NCI-H2081 treated with DMSO at 0.1 percent for 48 hours (cell line): Measurements from ENCODE around the gene POC1B.

Source experiments
- DNase-seq: peaks from one replicate; lab custom pipeline; 2025; lab: John Stamatoyannopoulos, UW

The POC1B gene

DNA sequence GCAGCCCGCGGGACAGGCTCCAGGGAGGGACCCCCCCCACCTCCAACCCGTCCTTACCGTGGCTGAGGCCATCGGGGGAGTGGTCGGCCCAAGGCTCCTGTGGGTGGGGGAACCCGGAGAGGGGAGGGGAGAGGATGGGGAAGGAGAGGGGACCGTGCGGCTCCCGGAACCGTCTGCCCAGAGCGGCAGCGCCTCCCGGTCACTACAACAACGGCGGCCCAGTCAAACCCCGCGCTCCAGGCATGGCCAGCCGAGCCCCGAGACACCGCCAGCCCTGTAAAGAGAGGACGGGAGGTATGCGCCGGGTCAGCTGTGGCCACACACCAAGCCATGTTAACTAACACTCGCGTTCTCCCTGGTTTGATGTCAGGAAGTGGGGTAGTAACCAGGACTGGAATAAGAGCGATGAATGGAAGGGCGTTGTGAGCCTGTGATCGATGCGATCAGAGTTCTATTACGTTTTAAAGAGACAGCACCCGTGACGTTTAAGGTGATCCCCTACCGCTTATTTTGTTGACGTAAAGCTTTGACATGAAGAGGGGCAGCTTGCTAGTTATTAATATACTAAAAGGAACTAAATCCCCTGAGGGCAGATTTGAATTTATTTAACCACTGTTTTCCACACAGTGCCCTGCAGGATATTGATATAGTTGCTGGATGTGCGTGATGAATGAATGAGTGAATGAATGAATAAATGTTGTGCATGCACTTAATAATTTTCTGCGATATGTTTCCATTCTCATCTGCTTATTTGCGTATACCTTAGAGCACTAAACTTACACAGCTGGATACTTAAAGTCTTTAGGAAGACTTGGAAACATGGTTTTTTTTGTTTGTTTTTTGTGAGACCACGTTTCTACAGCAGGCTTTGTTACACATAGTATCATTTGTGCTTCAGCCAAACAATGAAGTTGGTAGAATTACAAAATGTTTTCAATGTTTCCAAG lies at the start of gene POC1B:
Gene POC1B (minus strand): TSS at position 224 of the 947 bp plus-strand sequence. CDS start 152 bp downstream, at position 72.
- peak; percentile 62 for DNase-seq

DNA sequence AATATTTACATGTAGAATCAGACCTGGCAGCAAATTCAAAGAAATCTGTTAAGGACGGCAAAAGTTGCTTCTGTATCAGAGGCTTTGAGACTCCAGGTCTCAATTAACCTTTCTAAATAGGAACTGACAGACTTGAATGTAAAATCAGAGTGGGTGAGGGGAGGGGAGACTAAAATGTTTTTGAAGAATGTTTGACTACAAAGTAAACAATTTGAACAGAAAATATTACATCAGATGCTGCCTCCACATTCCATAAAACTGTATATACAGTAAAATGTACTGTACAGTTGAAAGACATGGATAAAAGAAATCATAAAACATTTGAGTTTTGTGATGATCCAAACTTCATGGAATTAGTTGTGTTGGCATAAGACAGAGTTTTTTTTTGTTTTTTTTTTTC lies 49.5 kb upstream of the POC1B start:
- no peak for DNase-seq

DNA sequence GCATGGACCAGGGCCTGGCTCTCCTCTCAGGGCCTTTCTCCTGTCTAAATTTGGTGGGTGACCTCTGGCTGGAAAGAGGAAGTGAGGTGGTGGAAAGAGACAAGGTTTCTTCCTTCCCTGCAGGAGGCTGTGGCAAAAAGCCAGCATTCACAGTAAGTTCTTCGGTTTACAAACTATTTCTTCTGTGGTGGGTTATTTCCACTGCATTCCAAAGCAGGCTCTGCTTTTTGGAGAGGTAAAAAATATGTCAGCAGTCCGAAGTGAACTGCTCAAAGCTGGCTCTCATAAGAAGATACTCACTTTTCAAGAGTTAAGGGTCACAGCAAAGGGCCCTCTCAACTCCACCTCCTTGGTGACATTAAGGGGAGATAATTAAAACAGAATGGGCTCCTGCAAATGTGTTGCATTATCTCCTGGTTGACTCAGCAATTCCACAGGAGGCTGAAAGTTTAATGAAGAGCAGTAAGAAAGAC lies 48.9 kb upstream of the POC1B start:
- no peak for DNase-seq

DNA sequence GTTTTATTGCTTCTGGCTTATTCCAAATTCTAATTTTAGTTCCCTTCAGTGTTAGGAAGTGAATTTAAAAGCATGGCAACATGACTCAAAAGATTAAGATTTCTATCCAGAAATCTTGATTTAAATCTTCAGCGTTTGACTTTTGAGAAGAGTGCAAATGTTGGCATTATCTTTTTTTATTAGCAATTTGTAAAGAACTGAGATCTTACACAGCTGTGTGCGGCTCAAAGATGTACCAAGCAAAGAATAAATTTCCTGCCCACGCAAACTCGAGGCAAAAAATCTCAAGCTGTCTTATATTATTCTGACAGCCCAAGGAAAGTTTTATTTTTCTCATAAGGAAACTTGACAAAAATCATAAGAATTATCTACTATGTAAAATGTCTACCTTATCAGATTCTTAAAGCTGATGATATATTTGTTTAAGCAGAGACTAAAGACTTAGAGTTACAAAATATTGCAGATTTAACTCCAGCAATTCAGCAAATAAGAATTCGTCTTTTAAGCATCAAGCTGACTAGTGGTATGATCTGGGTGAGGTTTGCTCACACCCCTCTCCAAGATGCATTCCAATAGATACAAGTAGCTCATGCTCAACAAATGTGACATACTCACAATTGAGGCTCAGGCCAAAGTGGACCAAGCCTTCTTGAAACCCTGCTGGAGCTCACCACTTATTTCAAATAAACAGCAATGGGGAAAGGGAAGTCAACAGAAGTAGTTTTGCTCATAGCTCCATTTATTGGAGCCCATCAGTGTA lies 47.4 kb upstream of the POC1B start:
- no peak for DNase-seq

DNA sequence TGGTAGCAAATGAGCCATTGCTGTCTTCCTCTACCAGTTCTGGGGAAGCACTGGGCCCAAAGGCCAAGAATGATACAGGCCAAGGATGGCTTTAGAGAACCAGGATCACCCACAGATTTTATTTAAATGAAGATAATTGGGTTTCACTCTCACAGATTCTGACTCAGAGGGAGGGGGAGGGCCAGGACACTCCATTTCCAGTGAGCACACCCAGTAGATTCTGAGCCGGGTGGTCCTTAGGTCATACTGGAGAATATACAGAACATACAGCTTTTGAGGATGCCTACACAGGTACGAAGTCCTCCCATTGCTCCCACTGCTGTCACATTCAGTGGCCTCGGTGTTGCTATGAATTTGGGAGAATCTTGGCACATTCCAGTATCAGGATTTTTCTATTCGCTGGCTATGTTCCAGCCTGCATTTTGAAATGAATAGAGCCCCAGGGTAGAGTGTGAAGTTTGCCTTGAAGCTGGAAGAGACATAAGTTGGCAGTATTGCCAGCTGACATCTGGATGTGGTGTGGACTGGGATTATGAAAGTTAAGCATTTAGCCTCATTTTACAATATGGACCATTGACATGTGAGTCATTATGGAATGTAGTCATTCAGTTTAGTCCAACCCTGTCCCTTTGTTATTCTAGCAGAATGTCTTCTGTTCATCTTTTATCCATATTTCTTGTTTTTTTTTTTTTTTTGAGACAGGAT lies 45.8 kb upstream of the POC1B start:
- DNase-seq = no peak

DNA sequence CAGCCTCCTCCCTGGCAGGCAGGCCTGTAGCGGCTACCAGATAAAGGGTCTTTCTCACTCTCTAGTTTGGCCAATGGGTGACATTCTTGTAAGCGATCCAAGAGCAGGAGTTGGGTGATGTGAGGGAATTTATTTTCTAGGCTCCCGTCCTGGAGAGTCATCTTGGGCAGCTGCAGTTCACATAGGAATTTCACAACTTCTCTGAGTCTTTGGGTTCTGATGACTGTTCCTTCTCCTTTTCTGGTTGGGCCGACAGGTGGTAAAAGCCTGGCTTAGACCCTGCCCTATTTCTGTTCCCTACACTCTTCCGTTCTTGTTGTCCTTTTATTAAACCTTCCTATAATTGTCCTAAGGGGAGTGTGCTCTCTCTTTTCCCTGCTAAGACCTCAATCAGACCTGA lies 42.6 kb upstream of the POC1B start:
- DNase-seq = no peak

DNA sequence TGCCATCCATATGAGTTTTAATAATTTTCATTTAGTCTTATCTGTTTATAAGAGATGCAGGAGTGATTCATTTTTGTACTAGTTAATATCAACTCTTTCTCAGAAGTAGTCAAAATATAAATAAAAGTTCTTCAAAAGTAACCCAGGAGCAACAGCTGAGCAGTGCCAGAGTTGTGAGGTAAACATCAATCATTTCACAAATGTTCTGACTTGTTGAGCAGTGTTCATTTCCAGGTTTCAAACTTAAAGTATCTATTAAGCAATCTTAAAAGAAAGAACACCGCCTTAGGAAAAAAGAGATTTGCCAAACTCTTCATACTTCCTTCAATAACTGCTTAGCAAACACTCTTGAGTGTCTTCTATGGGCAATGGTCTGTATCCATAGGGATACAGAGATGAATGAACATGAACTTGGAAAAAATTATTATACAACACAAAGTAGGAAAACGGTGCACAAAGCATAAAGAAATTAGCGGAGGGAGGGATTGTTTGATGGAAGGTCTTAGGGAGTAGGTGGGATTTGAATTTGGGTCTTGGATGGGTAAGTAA lies 41.9 kb upstream of the POC1B start:
- DNase-seq = no peak

DNA sequence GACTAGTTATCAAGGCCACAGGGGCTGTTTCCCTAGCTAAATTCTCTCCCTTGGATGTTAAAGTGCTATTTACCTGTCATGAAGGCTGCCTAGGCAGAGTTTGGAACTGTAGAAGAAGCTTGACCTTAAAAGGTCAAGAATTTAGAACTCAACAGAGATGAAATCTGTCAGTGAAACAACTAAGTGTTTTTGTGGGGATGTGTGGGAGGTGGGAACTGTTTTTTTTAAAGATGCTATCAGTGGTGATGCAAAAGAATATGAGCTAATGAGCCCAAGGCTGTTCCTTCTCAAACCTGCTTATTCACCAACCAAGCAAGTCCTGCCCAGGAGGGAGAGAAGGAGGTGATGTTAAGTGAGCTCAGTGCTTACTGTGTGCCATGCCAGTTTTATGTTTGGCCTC lies 40.8 kb upstream of the POC1B start:
- no peak for DNase-seq

DNA sequence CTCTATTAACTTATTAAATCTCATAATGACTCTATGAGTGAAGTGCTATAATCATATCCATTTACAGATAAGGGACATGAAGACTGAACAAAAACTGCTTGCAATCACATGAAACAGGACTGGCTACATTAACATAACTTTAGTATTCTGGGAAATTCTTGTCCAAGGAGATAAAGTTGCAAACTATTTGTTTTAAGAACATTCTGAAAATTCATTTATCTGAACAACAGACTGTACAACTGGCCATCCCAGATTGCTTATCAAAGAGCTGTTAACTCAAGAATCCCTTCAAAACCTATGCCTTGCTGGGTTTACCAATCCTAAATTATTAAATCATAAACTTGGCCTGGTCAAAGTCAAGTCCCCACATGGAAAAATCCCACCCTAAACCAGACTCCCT lies 39.2 kb upstream of the POC1B start:
- no peak for DNase-seq

DNA sequence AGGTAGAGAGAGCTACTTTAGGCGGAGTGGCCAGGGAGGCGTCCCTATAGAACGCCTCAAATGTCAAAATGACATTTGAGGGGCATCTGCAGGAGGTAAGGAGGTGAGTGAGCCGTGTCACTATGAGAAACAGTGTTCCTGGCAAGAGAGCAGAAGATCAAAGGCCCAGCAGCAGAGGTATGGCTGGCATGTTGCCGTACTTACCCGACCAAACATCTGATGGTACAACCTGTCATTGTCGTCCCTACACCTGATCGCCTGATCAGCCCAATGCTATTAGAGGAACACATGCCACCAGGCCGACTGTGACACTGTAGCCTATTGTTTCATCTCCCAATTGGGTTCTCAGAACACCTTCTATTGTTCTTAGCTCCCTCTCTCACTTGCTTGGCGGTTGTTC lies 33.9 kb upstream of the POC1B start:
- no peak for DNase-seq

DNA sequence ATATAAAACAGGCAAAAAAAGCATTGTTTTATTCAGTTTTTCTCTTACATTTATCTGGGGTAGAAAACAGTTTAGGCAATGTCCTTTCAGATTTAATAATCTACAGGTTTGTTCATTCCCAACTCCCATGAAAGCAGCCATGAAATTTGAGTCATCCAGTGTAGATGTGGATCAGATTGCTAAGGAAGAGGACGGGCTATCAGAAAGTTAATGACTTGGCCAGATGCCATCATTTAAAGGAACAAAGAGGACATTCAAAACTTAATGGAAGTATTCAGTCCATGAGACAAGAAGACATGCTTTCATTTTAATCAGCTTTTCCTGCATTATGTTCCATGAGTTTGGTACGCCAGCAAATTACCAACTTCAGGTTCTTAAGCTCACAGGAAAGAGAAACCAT lies 31.1 kb upstream of the POC1B start:
- DNase-seq = no peak

DNA sequence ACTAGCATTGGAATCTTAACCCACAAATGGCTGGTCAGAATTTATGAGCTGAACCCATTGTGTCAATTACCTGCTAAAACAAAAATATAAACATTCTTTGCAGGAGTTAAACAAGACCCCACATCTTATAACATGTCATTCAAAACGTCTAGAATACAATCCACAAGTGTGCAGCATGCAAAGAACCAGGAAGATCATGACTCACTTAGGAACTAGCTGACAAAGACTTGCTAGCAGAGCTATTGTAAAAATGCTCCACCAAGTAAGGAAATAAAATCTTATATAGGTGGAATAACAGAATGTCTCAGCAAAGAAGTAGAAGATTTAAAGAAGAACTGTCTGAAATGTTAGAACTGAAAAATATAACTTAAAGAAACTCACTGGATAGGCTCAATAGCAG lies 26.5 kb upstream of the POC1B start:
- no peak for DNase-seq

DNA sequence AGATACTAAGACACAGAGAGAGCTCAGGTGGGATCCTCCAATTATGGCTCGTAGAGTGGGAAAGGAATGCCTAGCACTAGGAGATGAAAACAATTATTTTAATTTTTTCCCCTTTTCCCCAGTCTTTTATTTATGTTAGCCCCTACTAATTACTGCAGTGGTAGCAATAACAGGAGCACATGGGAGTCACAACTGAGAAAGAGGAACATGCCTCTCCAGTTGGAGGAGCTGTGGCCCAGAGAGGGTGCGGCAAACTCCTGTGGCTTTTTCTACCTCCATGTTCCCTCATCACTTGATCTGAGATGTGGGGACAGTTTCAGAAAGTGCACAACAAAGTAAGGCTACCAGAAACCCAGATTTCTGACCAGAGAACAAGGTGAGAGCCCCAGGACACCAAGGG lies 25.9 kb upstream of the POC1B start:
- no peak for DNase-seq

DNA sequence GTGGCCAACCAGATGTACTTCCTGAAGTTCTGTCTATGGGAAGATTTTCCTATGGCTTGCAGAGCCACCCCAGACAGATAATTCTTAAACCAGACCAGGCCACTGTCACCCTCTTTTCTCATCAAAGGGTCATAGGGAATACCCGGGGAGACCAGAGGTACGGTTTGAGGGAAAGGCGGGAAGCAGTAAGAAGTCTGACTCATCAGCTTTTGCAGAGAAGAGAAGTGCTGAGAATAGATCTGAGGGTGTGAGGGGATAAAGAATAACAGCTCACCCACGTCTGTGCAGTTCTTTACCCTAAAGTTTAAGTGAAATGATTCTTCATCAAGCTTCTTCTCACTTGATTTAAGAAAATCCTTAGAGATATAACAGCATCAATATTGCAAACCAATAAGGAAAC lies 21.3 kb upstream of the POC1B start:
- DNase-seq = no peak

DNA sequence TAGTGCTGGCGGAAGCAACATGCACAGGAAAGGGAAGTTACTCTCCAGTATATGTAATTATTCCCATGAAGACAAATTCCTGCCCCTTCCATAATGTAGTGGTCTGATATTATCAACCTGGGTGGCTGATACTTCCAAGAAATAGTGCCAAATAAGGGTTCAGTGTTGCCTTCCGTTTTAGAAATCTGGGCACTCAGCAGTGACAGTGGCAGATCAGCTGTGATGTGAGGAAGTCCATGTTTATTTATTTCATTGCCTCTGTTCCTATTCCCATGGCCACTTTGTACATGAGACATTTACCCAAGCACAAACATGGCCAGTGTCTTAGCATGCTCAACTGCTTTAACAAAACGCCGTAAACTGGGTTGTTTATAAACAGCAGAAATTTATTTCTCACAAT lies 20.3 kb upstream of the POC1B start:
- no peak for DNase-seq

DNA sequence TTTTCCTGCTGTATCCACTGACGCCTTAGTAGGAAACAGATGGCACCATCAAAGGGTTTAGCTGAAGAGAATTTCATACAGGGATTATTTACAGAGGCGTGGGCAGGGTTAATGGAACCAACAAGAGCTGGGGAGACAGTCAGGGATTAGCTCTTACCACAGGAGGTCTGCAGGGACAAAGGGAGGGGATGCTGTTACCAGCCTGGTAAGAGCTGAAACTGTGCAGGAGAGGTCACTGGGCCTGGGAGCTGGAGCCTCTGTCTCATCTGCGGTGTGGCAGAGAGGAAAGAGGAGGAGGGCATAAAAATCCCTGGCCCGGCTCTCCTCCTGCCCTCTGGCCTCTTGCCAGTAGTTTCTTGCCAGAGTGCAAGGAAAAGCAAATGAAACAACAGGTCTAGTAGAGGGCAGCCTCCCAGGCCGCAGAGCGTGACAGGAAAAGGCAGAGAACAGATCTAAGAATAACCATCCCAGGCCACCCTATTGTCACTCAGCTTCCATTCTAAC lies 18.9 kb upstream of the POC1B start:
- DNase-seq = no peak

DNA sequence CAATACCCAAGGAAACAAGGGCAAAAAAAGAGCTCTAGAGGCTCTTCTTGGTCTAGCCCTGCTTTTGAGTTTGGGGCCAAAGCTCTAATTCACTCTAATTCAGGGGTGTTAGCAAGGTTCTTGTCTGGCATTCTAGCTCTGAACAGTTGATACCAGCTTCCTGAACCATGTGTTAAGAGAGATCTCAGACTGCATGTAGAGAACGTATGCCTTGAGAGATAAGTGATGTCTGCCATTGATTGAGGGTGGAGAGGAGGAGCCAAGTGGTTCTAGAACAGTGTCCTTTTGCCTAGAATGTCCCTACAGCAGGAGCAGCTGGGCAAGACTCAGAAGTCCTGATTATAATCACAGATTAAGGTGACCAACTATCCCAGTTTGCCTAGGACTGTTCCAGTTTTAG lies 18.2 kb upstream of the POC1B start:
- DNase-seq = no peak

DNA sequence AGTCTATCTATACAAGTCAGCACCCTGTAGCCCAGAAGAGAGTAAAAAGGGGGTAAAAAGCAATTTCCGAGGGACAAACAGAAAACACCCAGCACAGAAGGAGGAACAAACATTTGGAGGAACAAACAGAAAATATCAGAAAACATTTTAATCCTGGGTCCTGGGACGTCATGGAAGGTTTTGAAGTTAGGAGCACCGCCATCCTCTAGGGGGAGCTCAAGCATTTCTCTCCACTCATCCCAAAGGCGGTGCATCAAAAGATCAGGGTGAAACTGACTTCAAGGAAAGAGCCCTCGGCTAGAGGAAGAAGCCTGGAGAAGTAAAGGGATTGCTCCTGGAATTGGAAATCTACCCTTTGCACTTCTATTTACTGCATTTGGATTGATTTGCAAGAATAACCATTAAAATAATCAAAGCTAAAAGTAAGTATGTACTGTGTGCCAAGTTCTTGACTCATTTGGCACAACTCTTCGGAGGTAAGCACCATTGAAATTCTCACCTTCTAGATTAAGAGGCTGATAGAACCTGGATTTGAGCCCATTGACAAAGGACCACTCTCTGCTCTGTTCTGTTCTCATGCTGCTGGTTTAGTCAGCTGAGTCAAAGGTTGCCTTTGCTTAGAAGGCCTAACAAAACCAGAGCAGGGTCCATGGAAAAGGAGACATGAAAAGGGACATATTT lies 17.2 kb upstream of the POC1B start:
- DNase-seq = no peak

DNA sequence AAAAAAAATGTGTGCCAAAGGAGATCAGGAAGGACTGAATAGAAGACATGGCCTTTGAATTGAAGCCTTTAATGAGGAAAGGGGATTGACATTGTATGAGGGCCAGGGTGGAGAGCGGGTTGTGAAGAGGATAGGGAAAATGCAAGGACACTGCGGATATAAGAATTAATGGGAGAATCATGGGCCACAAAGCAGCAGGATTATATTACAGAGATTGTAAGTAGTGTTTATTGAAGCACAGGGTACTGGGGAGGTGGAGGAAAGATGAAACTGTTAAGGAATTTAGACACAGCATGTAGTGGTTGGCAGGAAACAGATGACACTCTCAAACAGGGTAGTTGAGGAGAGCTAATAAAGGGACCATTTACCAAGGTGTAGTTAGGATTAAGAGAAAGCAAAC lies 16.4 kb upstream of the POC1B start:
- no peak for DNase-seq

DNA sequence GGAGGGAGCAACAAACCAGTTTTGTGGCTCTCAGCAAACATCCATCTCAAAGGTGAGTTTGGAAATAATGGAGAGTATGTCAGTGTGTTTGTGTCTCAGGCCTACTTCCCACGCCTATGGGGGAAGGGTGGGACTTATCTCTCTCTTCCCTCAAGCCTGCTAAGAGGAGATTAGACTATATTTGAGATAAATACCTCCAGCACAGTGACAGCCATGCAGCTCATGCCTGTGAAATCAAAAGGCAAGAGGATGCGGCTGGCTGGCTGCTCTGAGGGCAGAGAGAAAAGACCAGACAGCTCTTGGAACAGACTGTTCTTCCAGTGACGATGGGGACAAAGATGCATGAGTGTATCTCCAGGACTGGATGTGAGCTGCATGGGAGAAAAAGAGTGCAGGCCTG lies 14.7 kb upstream of the POC1B start:
- no peak for DNase-seq

DNA sequence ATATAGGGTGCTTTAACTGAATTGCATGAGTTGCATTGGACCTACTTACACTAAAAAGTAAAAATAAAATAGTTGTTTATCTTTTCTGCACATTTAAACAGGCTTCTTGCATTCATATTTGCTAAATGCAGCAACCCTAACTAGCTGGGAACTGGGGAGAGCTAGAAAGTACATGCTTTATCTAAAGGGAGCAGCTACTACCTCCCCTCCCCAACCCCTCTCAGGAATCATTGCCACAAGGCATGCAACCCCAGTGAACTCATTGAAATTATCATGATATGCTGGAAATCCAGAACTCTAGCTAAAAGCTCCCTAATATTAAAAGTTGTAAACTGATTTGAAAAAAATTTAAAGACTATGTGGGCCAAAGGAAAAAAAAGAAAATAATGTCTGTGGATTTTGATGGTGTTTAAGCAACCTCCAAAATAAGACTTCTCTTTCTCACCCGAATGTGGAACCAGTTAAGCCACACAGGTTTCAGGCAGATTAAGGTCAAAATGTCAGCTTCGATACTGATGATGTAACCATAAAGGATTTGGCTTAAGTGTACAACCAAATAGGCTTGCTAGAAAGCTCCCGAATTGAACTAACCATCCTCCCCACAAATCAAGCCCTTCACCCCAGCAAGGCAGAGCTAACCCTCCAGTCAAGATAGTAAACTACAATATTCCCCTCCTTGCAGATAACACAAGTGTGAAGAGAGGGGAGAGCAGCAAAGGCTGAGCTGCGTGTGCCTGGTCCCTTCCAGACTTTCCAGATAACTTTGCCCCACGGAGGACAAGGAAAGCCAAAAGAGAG lies 13.8 kb upstream of the POC1B start:
- DNase-seq = no peak
